Measurements from ENCODE around the gene PROC. TPM values are rescaled to one million over a fixed set of nuclear protein-coding genes. Genes with fewer than 3 reads are reported as not detected.

PROC gene
- total RNA-seq, 1 experiment from 2014 or later = 0.59 TPM

- H3K4me1 Mint-ChIP-seq (ENCODE audit: low read depth, unreplicated experiment) = no peaks in the 10 kb centered on the region
- intact Hi-C loops (cut with micrococcal nuclease; ENCODE audit: unreplicated experiment) = no loop called here
- no TSS peak for BruUV-seq (replicated peaks)
- no peaks in the 10 kb centered on the region for H3K27me3 Mint-ChIP-seq (ENCODE audit: unreplicated experiment)
- no peak for TF ChIP-seq CTCF (IDR thresholded peaks at IDR 0.05; ENCODE audit: unreplicated experiment)
- H3K9me3 Mint-ChIP-seq (ENCODE audit: low read depth, unreplicated experiment) = no peaks in the 10 kb centered on the region
- H3K36me3 Mint-ChIP-seq (ENCODE audit: insufficient read depth, unreplicated experiment) = peaks cover 8% of the 10 kb centered on the region
- no peak overlapping the region for H3K27ac Mint-ChIP-seq (ENCODE audit: unreplicated experiment)
- no peak overlapping the region for H3K4me3 Mint-ChIP-seq (ENCODE audit: low read depth, unreplicated experiment)
- no peak for DNase-seq
- CTCF ChIA-PET = interaction anchor here (0.6 kb wide), 1 partner anchor 285 kb away, joined by 6 read pairs; no protein-coding TSS in a partner anchor
Observed at GRCh38 chr2:127464470-127465257, 46.4 kb downstream of the PROC start.

- TF ChIP-seq CTCF (IDR thresholded peaks at IDR 0.05; ENCODE audit: unreplicated experiment) = no peak
- no peak for DNase-seq
- Mint-ChIP-seq H3K4me3 (ENCODE audit: low read depth, unreplicated experiment) (no peak overlapping the region), H3K36me3 (ENCODE audit: insufficient read depth, unreplicated experiment) (peaks cover 8% of the 10 kb centered on the region), H3K4me1 (ENCODE audit: low read depth, unreplicated experiment) (no peaks in the 10 kb centered on the region), H3K27me3 (ENCODE audit: unreplicated experiment) (no peaks in the 10 kb centered on the region), H3K27ac (ENCODE audit: unreplicated experiment) (no peak overlapping the region), H3K9me3 (ENCODE audit: low read depth, unreplicated experiment) (no peaks in the 10 kb centered on the region)
- BruUV-seq (replicated peaks) = no TSS peak
- intact Hi-C loops (cut with micrococcal nuclease; ENCODE audit: unreplicated experiment) = no loop called here
- CTCF ChIA-PET = interaction anchor here (0.6 kb wide), 1 partner anchor 284 kb away, joined by 6 read pairs; no protein-coding TSS in a partner anchor
Observed at GRCh38 chr2:127465258-127465657, 47.0 kb downstream of the PROC start.

- DNase-seq = no peak
- H3K27ac Mint-ChIP-seq (ENCODE audit: unreplicated experiment) = no peak overlapping the region
- CTCF ChIA-PET = no interaction called here
- intact Hi-C loops (cut with micrococcal nuclease; ENCODE audit: unreplicated experiment) = no loop called here
- no peak overlapping the region for H3K4me3 Mint-ChIP-seq (ENCODE audit: low read depth, unreplicated experiment)
- TF ChIP-seq CTCF (IDR thresholded peaks at IDR 0.05; ENCODE audit: unreplicated experiment) = no peak
- no TSS peak for BruUV-seq (replicated peaks)
- H3K4me1 Mint-ChIP-seq (ENCODE audit: low read depth, unreplicated experiment) = no peaks in the 10 kb centered on the region
- H3K27me3 Mint-ChIP-seq (ENCODE audit: unreplicated experiment) = no peaks in the 10 kb centered on the region
- H3K9me3 Mint-ChIP-seq (ENCODE audit: low read depth, unreplicated experiment) = no peaks in the 10 kb centered on the region
- H3K36me3 Mint-ChIP-seq (ENCODE audit: insufficient read depth, unreplicated experiment) = peaks cover 8% of the 10 kb centered on the region
Observed at GRCh38 chr2:127469051-127469450, 50.8 kb downstream of the PROC start.

GRCh38 chr2:127469974-127470373 lies 51.7 kb downstream of the PROC start:
- intact Hi-C loops (cut with micrococcal nuclease; ENCODE audit: unreplicated experiment) = no loop called here
- no TSS peak for BruUV-seq (replicated peaks)
- peaks cover 2% of the 10 kb centered on the region for H3K9me3 Mint-ChIP-seq (ENCODE audit: low read depth, unreplicated experiment)
- no peaks in the 10 kb centered on the region for H3K27me3 Mint-ChIP-seq (ENCODE audit: unreplicated experiment)
- H3K4me1 Mint-ChIP-seq (ENCODE audit: low read depth, unreplicated experiment) = no peaks in the 10 kb centered on the region
- H3K36me3 Mint-ChIP-seq (ENCODE audit: insufficient read depth, unreplicated experiment) = peaks cover 8% of the 10 kb centered on the region
- DNase-seq = no peak
- no peak for TF ChIP-seq CTCF (IDR thresholded peaks at IDR 0.05; ENCODE audit: unreplicated experiment)
- H3K27ac Mint-ChIP-seq (ENCODE audit: unreplicated experiment) = no peak overlapping the region
- H3K4me3 Mint-ChIP-seq (ENCODE audit: low read depth, unreplicated experiment) = no peak overlapping the region
- CTCF ChIA-PET = no interaction called here

Data from Calu3 (cell line).